VCaP (cell line): Measurements from ENCODE around the gene DDX23.

ENCODE experiments used
- H3K27ac ChIP-seq: fragments of 450-650 bp; 2 replicates; pipeline ENCODE4 v1.5.1; 2017
- CTCF ChIP-seq: fragments of 450-650 bp; conservative IDR thresholded peaks from 2 replicates; pipeline ENCODE4 v1.5.1; 2017; ENCODE audit warnings: mild to moderate bottlenecking, moderate library complexity

Gene DDX23

GRCh38 chr12:48814262-48815125 is 37.5 kb downstream of the DDX23 start:
- peak overlapping the region; percentile 93 for H3K27ac ChIP-seq
- TF ChIP-seq CTCF = peak; percentile 100

- H3K27ac ChIP-seq = no peak overlapping the region
- no peak for TF ChIP-seq CTCF
Observed at GRCh38 chr12:48813465-48814261, 38.3 kb downstream of the DDX23 start.

- no peak for TF ChIP-seq CTCF
- no peak overlapping the region for H3K27ac ChIP-seq
Observed at GRCh38 chr12:48812389-48812788, 39.6 kb downstream of the DDX23 start.

DNA sequence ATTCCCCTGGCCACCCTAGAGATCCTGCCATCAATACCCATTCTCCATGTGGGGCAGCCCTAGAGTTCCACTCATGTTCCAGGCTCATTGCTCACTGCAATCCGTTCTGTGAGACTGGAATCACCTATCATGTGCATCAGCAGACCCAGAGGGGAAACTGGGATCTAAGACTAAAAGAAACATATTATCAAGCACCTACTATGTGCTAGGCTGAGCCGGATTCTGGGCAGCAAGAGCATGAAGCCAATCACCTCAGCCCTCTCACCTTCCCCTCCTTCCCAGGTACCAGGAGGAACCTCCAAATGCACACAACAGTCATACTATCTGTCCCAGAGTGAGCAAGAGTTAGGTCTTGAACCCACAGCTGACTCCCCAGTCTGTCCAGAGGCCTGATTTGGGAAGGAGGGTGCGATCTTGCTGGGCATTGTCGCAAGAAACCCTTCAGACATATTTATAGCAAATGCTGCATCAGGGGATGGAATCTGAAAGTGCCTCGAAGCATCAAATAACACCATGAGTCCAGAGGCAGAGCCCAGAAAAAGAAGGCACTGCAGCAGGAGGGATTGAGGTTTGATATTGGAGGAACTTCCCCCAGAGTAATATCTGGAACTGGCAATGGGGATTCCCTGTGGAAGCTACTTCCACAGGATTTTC is 40.4 kb downstream of the DDX23 start:
- no peak overlapping the region for H3K27ac ChIP-seq

GRCh38 chr12:48810903-48811431 is 41.0 kb downstream of the DDX23 start:
- TF ChIP-seq CTCF = no peak
- H3K27ac ChIP-seq = no peak overlapping the region

More for the DNA sequence above, 40.4 kb downstream of the DDX23 start:
- no peak for TF ChIP-seq CTCF

GRCh38 chr12:48807981-48808380 is 44.0 kb downstream of the DDX23 start:
- TF ChIP-seq CTCF = no peak
- H3K27ac ChIP-seq = no peak overlapping the region

- no peak for TF ChIP-seq CTCF
- H3K27ac ChIP-seq = no peak overlapping the region
Observed at GRCh38 chr12:48803675-48804074, 48.3 kb downstream of the DDX23 start.
